Chondrocyte (in vitro differentiated cells): ENCODE measurements around the gene CDKN1C. TPM values are rescaled to one million over a fixed set of nuclear protein-coding genes. Genes with fewer than 3 reads are reported as not detected.

ENCODE experiments used
- DNase-seq: peaks from one replicate; pipeline ENCODE4 v3.0.0; 2021; ENCODE audit warnings: mixed read lengths, low spot score
- H3K27ac Mint-ChIP-seq: one replicate; pipeline ENCODE4 v1.8.0; 2021; ENCODE audit warnings: mild to moderate bottlenecking, moderate library complexity, mixed read lengths; ENCODE audit not compliant: unreplicated experiment
- H3K27me3 Mint-ChIP-seq: 2 replicates; pipeline ENCODE4 v1.8.0; 2021; ENCODE audit warnings: low read depth, mixed read lengths
- H3K36me3 Mint-ChIP-seq: 2 replicates; pipeline ENCODE4 v1.8.0; 2021; ENCODE audit warnings: low read depth, mixed read lengths
- H3K4me1 Mint-ChIP-seq: 2 replicates; pipeline ENCODE4 v1.8.0; 2021; ENCODE audit warnings: low read depth, mild to moderate bottlenecking, mixed read lengths
- H3K4me3 Mint-ChIP-seq: one replicate; pipeline ENCODE4 v1.8.0; 2021; ENCODE audit warnings: mild to moderate bottlenecking, moderate library complexity, mixed read lengths; ENCODE audit not compliant: unreplicated experiment
- H3K9me3 Mint-ChIP-seq: 2 replicates; pipeline ENCODE4 v1.8.0; 2021; ENCODE audit warnings: low read depth, mixed read lengths
- CTCF ChIP-seq: fragments of 200-600 bp; sonication (generic); IDR thresholded peaks from 2 replicates; pipeline ENCODE4 v1.5.0; 2021; ENCODE audit warnings: antibody characterized with exemption, mild to moderate bottlenecking, moderate library complexity
- long read RNA-seq: library from polyadenylated mRNA; stranded (forward); transcript quantifications from one replicate; pipeline ENCODE4 v2.0.0, GENCODE V29; 2021
- total RNA-seq: library from RNA; stranded (reverse); gene quantifications from 3 replicates; pipeline ENCODE4 v1.2.1, GENCODE V29; 2021

The CDKN1C gene
- total RNA-seq = 5.4 to 15.7 TPM (median 14.6 TPM) in 3 replicates
- long read RNA-seq, transcript CDKN1C-204 (4 exons, 1,771 nt) = major isoform, 9 of 20 reads
- long read RNA-seq, partial matches to known transcripts = 2 of 20 reads
- long read RNA-seq, other reads (novel, unspliced or antisense) = 2 of 20 reads

- DNase-seq = no peak
- Mint-ChIP-seq H3K27me3 (no peaks in the 10 kb centered on the region), H3K36me3 (peaks cover 2% of the 10 kb centered on the region), H3K9me3 (no peaks in the 10 kb centered on the region), H3K4me1 (peaks cover 22% of the 10 kb centered on the region), H3K4me3 (peak within 1 kb of the TSS; percentile 86), H3K27ac (peak within 1 kb of the TSS; percentile 87)
- TF ChIP-seq CTCF = no peak
These were observed at the start of gene CDKN1C for GRCh38 chr11:2885678-2886081. Gene CDKN1C (minus strand): TSS chr11:2885775. CDS start chr11:2885456, 319 bp downstream.

GRCh38 chr11:2934611-2935239, 49.1 kb upstream of the CDKN1C start:
- Mint-ChIP-seq H3K27me3 (no peaks in the 10 kb centered on the region), H3K9me3 (peaks cover 22% of the 10 kb centered on the region), H3K27ac (no peak overlapping the region), H3K36me3 (peaks cover 17% of the 10 kb centered on the region), H3K4me1 (peaks cover 28% of the 10 kb centered on the region), H3K4me3 (no peak overlapping the region)
- TF ChIP-seq CTCF = no peak
- no peak for DNase-seq

- H3K27me3 Mint-ChIP-seq = no peaks in the 10 kb centered on the region
- H3K27ac Mint-ChIP-seq = peak overlapping the region; percentile 83
- H3K4me1 Mint-ChIP-seq = peaks cover 28% of the 10 kb centered on the region
- no peak for TF ChIP-seq CTCF
- peaks cover 15% of the 10 kb centered on the region for H3K36me3 Mint-ChIP-seq
- H3K9me3 Mint-ChIP-seq = peaks cover 18% of the 10 kb centered on the region
- no peak for DNase-seq
- H3K4me3 Mint-ChIP-seq = no peak overlapping the region
These were observed 48.5 kb upstream of the CDKN1C start for GRCh38 chr11:2934021-2934550.

GRCh38 chr11:2933375-2934020, 47.9 kb upstream of the CDKN1C start:
- peaks cover 28% of the 10 kb centered on the region for H3K4me1 Mint-ChIP-seq
- no peak overlapping the region for H3K4me3 Mint-ChIP-seq
- H3K27ac Mint-ChIP-seq = peak overlapping the region; percentile 83
- H3K36me3 Mint-ChIP-seq = peaks cover 10% of the 10 kb centered on the region
- H3K27me3 Mint-ChIP-seq = no peaks in the 10 kb centered on the region
- peak; percentile 92 for DNase-seq
- no peak for TF ChIP-seq CTCF
- H3K9me3 Mint-ChIP-seq = peaks cover 13% of the 10 kb centered on the region

- Mint-ChIP-seq H3K36me3 (peaks cover 7% of the 10 kb centered on the region), H3K27ac (peak overlapping the region; percentile 83), H3K4me3 (no peak overlapping the region), H3K9me3 (peaks cover 6% of the 10 kb centered on the region), H3K27me3 (no peaks in the 10 kb centered on the region), H3K4me1 (peaks cover 33% of the 10 kb centered on the region)
- peak; percentile 77 for DNase-seq
- TF ChIP-seq CTCF = no peak
These were observed 47.3 kb upstream of the CDKN1C start for GRCh38 chr11:2932850-2933251.
